Kidney epithelial cell (primary cell): Measurements from ENCODE around the gene ANXA11. TPM values are rescaled to one million over a fixed set of nuclear protein-coding genes. Genes with fewer than 3 reads are reported as not detected.

ENCODE experiments used
- DNase-seq: peaks from one replicate; pipeline ENCODE4 v3.0.0-alpha.2; 2010; ENCODE audit warnings: low read depth
- H3K27me3 ChIP-seq: 2 replicates; pipeline ENCODE4 v1.6.0; 2011; ENCODE audit warnings: low read length; ENCODE audit not compliant: control insufficient read depth, insufficient read depth
- H3K36me3 ChIP-seq: 2 replicates; pipeline ENCODE4 v1.5.1; 2011; ENCODE audit warnings: low read length; ENCODE audit not compliant: control insufficient read depth, insufficient read depth
- H3K4me3 ChIP-seq: 2 replicates; pipeline ENCODE4 v1.5.1; 2011; ENCODE audit warnings: low read depth, mild to moderate bottlenecking, control low read depth, low read length
- total RNA-seq: library from RNA; depleted of rRNA; stranded (reverse); fragments of >200 nt; gene quantifications from 2 replicates; pipeline ENCODE4 v1.2.3, GENCODE V29; 2015
- TF ChIP-seq, protein P1 (sequence below): IDR thresholded peaks from 2 replicates; pipeline ENCODE4 v1.5.1; 2011; ENCODE audit warnings: mild to moderate bottlenecking, moderate library complexity, low read length, control low read depth, inconsistent platforms; ENCODE audit not compliant: insufficient read depth, poor library complexity, severe bottlenecking

Gene ANXA11
- total RNA-seq, 1 donor from 2014 or later, result 182 TPM

DNA sequence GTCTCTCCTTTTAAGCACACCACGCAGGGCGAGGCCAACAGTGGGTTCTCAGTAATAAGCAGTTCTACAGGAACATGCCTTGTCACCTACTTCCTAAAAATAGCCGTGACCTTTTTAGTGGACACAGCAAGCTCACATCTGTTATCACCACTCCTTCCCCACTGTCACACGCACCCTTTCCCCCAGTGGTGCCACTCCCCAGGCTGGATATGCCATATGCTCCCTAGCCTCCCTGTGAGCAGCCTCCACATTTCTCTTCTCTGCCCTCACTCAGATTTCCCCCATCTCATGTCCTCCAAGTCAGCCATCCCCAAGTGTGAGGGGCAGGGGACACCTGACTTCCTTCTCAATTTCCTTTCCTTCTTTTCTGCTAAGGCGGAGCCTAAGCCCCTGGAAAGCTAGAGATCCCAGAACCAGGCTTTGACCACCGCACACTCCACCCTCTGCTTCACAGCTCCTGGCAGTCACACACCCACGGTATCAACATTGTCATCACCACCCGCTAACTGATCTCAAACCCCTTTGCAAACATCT lies 3.7 kb downstream of the ANXA11 start:
- no peaks in the 10 kb centered on the region for H3K27me3 ChIP-seq
- TF ChIP-seq, protein P1, sequence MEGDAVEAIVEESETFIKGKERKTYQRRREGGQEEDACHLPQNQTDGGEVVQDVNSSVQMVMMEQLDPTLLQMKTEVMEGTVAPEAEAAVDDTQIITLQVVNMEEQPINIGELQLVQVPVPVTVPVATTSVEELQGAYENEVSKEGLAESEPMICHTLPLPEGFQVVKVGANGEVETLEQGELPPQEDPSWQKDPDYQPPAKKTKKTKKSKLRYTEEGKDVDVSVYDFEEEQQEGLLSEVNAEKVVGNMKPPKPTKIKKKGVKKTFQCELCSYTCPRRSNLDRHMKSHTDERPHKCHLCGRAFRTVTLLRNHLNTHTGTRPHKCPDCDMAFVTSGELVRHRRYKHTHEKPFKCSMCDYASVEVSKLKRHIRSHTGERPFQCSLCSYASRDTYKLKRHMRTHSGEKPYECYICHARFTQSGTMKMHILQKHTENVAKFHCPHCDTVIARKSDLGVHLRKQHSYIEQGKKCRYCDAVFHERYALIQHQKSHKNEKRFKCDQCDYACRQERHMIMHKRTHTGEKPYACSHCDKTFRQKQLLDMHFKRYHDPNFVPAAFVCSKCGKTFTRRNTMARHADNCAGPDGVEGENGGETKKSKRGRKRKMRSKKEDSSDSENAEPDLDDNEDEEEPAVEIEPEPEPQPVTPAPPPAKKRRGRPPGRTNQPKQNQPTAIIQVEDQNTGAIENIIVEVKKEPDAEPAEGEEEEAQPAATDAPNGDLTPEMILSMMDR, result no peak
- H3K4me3 ChIP-seq, result no peak overlapping the region
- DNase-seq, result no peak
- no peaks in the 10 kb centered on the region for H3K36me3 ChIP-seq

DNA sequence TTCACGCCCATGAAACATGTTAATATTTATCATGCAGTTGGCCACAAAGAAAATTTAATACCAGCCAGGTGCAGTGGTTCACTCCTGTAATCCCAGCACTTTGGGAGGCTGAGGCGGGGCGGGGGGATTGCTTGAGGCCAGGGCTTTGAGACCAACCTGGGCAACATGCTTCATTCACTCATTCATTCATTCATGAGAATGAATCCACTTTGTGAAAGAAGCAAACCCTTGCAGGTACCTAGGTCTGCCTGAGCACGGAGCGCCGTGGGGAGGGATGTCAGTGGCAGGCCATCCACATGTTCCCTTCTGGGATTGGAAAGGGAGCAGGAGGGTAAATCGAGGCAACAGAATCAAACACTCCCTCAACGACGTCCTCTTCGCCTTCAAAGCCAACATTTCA lies 4.7 kb downstream of the ANXA11 start:
- no peak overlapping the region for H3K4me3 ChIP-seq
- DNase-seq, result no peak
- H3K27me3 ChIP-seq, result no peaks in the 10 kb centered on the region
- TF ChIP-seq, protein P1, result no peak
- no peaks in the 10 kb centered on the region for H3K36me3 ChIP-seq

DNA sequence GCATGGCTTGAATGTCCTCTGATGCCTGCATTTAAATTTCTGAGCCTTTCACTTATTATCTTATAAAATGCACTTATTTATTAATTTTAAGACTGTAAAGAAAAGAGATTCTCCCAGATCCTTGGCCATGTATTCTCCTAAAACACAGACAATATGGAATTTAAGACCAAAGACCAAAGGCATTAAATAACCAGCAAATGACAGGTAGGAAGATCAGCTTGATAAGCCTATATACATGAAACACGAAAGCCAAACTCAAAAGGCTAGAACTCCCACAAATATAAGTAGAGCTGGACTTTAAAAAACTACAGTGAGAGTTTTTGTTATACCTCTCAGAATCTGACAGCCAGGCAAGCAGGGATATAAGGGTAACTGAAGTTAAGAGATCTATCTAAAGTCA lies 5.1 kb downstream of the ANXA11 start:
- TF ChIP-seq, protein P1, result no peak
- H3K27me3 ChIP-seq, result no peaks in the 10 kb centered on the region
- DNase-seq, result no peak
- no peak overlapping the region for H3K4me3 ChIP-seq
- no peaks in the 10 kb centered on the region for H3K36me3 ChIP-seq

DNA sequence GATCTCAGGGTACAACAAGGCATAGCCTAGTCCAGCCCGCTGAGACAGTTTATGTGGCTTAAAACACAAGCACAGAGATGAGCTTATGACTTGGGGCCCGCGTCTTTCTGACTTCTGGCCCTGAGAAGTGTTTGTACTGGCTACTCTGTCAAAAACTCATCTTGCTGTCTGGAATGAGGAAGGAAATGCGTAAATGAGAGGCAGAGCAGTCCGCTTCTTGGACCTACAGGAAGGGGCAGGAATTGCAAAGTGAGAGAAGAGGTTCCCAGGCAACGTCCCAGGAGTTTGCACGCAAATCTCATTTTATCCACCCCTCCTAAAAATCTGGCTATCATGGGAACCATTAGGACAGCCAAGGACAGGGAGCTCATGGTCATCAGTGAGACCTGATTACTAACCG lies 5.5 kb downstream of the ANXA11 start:
- Histone ChIP-seq H3K27me3 (no peaks in the 10 kb centered on the region), H3K36me3 (peaks cover under 1% of the 10 kb centered on the region), H3K4me3 (no peak overlapping the region)
- DNase-seq, result no peak
- TF ChIP-seq, protein P1, result no peak

DNA sequence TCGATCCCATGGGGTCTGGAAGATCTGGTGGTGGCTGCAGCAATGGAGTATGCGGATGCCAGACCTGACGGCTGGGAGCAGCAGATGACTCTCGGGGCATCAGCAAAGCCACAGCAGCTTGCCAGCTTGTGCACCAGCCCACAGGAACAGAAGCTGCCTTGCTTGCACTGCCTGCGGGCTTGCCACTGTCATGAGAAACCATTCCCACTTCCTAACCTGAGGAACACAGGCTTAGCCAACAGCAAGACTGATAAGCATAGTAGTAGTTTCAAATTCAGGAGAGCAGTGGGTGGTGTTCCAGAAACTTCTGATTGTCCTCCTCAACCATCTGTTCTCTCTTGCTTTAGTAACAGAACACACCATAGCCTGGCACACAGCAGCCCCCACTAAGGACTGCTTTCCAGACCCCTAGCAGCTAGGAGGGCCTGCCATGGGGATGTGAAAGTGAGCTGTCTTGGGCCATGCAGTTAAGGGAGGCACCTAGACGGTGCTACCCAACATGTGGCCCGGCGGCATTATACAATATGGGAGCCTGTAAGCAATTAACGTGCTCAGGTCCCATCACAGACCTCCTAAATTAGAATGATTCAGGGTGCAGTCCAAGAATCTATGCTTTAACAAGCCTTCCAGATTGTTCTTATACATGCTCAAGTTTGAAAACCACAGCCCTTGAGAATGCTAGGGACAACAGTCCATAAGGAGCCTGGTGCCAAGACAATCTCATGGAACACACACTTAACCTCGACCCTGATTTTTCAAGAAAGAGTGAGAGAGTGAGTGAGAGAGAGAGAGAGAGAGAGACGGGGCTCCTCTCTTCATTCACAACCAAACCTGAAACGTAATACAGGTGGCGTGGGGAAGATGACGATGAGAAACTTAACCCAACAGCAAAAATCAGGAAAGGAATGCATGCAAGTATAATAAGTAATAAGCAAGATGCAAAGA lies 7.1 kb downstream of the ANXA11 start:
- no peaks in the 10 kb centered on the region for H3K27me3 ChIP-seq
- no peak overlapping the region for H3K4me3 ChIP-seq
- peaks cover 3% of the 10 kb centered on the region for H3K36me3 ChIP-seq
- no peak for DNase-seq
- TF ChIP-seq, protein P1, result no peak
